ENCODE data around the gene EMX2.
"Not testable (repeated sequence)": the region's sequence is repeated elsewhere in the genome, so short reads cannot be mapped to it uniquely, and the experiment has no call there.

The EMX2 gene

DNA sequence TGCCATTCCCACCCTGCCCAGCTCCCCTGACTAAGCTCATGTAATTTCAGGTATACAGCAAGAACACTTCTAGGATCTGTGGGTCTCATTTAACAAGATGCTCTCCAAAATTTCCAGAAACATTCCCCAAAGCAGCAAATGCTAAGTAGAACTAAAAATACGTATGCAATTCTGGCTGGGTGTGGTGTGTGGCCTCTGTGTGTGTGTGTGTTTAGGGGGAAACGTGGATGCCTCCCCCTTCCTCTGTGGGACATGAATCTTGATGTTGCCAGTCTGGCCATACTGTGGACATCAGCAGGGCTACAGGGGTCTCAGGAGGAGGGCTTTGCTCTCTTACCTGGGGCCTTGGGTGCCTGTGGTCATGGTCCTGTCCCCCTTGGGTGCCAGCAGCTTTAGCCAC is 18.4 kb downstream of the EMX2 start:
- DNase-seq (ENCODE audit: low read depth), result no peak

GRCh38 chr10:117562220-117562619 is 19.7 kb downstream of the EMX2 start:
- DNase-seq (ENCODE audit: low read depth), result no peak

DNA sequence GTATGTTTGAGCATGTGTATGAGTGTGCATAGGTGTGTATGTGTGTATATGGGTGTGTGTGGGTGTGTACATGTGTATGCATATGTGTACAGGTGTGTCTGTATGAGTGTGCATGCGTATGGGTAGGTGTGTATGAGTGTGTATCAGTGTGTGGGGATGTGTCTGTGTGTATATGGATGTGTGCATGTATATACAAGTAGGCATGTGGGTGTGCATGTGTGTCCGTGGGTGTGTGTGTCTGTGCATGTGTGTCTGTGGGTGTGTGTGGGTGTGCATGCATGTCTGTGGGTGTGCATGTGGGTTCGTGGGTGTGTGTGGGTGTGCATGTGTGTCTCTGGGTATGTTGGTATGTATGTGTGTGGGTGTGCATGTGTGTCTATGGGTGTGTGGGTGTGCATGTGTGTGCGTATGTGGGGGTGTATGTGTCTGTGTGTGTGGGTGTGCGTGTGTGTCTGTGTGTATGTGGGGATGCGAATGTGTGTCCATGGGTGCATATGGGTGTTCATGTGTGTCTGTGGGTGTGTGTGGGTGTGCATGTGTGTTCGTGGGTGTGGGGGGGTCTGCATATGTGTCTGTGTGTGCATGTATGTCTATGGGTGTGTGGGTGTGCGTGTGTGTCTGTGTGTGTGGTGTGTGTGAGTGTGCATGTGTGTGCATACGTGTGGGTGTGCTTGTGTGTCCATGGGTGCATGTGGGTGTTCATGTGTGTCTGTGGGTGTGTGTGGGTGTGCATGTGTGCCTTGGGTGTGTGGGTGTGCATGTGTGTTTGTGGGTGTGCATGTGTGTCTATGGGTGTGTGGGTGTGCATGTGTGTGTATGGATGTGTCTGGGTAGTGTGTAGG is 20.6 kb downstream of the EMX2 start:
- DNase-seq (ENCODE audit: low read depth), result no peak

GRCh38 chr10:117563780-117564179 is 21.2 kb downstream of the EMX2 start:
- no peak for DNase-seq (ENCODE audit: low read depth)

GRCh38 chr10:117565068-117565467 is 22.5 kb downstream of the EMX2 start:
- no peak for DNase-seq (ENCODE audit: low read depth)

- no peak for DNase-seq (ENCODE audit: low read depth)
Measured at GRCh38 chr10:117568334-117568733, 25.8 kb downstream of the EMX2 start.

- DNase-seq (ENCODE audit: low read depth), result no peak
Measured at GRCh38 chr10:117569610-117570390, 27.3 kb downstream of the EMX2 start.

- no peak for DNase-seq (ENCODE audit: low read depth)
Measured at GRCh38 chr10:117570880-117571279, 28.3 kb downstream of the EMX2 start.

GRCh38 chr10:117574498-117575146 is 32.1 kb downstream of the EMX2 start:
- DNase-seq (ENCODE audit: low read depth), result no peak

- DNase-seq (ENCODE audit: low read depth), result no peak
Measured at GRCh38 chr10:117578490-117578889, 35.9 kb downstream of the EMX2 start.

DNA sequence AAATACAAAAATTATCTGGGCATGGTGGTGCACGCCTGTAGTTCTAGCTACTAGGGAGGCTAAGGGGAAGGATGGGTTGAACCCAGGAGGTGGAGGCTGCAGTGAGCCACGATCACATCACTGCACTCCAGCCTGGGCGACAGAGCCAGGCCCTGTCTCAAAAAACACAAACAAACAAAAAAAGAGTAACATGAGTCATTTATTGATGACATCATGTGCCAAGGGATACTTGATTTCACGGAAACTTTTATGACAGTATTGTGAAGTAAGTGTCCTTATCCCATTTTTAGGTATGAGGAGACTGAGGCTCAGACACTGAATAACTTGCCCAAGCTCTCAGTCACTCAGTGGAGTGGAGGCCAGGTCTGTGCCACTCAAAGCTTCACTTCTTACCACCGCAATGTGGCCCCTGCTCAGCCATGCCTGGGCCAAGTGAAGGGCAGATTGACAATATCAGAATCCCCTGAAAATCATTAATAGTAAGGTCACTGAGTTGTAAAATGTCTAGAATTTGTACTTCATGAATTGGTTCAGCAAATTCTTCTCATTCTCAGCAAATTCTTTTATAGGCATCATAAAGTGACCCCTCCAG is 36.5 kb downstream of the EMX2 start:
- no peak for DNase-seq (ENCODE audit: low read depth)

GRCh38 chr10:117581961-117582360 is 39.4 kb downstream of the EMX2 start:
- no peak for DNase-seq (ENCODE audit: low read depth)

GRCh38 chr10:117584831-117585230 is 42.3 kb downstream of the EMX2 start:
- DNase-seq (ENCODE audit: low read depth), result not testable (repeated sequence)

- DNase-seq (ENCODE audit: low read depth), result no peak
Measured at GRCh38 chr10:117587036-117587435, 44.5 kb downstream of the EMX2 start.

GRCh38 chr10:117590101-117590875 is 47.7 kb downstream of the EMX2 start:
- DNase-seq (ENCODE audit: low read depth), result no peak

DNA sequence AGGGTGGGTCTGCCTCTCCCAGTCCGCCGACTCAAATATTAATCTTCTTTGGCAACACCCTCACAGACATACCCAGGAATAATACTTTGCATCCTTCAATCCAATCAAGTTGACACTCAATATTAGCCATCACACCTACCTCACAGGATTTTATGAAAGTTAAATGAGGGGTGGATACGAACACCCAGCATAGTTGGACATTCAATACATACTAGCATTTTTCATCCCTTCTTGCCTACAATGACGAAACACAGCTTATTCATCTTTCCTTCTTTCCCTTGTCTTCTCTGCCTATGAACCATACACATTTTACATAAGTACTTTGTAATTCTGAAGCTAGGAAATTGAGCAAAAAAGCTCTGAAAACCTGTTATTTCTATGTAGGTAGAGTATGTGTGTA is 48.5 kb downstream of the EMX2 start:
- DNase-seq (ENCODE audit: low read depth), result no peak

GRCh38 chr10:117594722-117595121 is 52.2 kb downstream of the EMX2 start:
- no peak for DNase-seq (ENCODE audit: low read depth)

- DNase-seq (ENCODE audit: low read depth), result no peak
Measured at GRCh38 chr10:117596706-117597105, 54.2 kb downstream of the EMX2 start.

DNA sequence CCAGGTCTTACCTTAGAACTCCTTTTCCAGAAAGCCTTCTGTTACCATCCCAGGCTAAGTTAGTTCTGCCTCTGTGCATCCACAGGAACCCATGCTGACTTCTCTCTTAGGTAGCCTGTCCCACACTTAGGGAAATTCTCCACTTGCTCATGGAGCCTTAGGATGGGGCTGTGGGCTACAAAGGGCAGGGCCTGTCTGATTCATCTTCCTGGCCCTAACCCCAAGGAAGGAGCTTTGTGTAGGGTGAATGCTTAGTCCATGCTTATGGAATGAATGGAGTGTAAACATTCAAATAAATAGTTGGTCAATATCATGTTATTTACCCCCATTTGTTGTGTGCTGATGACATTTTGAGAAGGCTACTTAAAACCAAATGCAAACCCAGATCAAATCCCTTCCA is 54.7 kb downstream of the EMX2 start:
- DNase-seq (ENCODE audit: low read depth), result no peak
